Erythroblast (primary cell): ENCODE data around the gene RHOA.

Experiments
- GATA1 ChIP-seq: IDR thresholded peaks from 2 replicates; pipeline ENCODE4 v1.6.1; 2011; ENCODE audit warnings: low read depth, mild to moderate bottlenecking, control low read depth, low read length, moderate library complexity
- POLR2A ChIP-seq: IDR thresholded peaks from 2 replicates; pipeline ENCODE4 v1.6.1; 2011; ENCODE audit warnings: mild to moderate bottlenecking, low read length

- TF ChIP-seq POLR2A (peak; percentile 67), GATA1 (no peak)
Measured at GRCh38 chr3:49358217-49358883, 53.4 kb downstream of the RHOA start, which contains the start of gene GPX1.
